ENCODE measurements around the gene RAB20. TPM values are rescaled to one million over a fixed set of nuclear protein-coding genes. Genes with fewer than 3 reads are reported as not detected.
A peak's percentile ranks its signal among the peaks of the same experiment; 100 is the strongest.

The RAB20 gene
- total RNA-seq, 1 experiment from 2014 or later = 16.6 TPM

GRCh38 chr13:110492679-110493593 lies 68.6 kb downstream of the RAB20 start:
- DNase-seq (ENCODE audit: low read depth) = no peak

GRCh38 chr13:110491869-110492678 lies 69.4 kb downstream of the RAB20 start:
- no peak for DNase-seq (ENCODE audit: low read depth)

GRCh38 chr13:110490009-110490770 lies 71.3 kb downstream of the RAB20 start:
- DNase-seq (ENCODE audit: low read depth) = no peak

- peak; percentile 11 for DNase-seq (ENCODE audit: low read depth)
Observed at GRCh38 chr13:110486880-110487279, 74.6 kb downstream of the RAB20 start.

DNA sequence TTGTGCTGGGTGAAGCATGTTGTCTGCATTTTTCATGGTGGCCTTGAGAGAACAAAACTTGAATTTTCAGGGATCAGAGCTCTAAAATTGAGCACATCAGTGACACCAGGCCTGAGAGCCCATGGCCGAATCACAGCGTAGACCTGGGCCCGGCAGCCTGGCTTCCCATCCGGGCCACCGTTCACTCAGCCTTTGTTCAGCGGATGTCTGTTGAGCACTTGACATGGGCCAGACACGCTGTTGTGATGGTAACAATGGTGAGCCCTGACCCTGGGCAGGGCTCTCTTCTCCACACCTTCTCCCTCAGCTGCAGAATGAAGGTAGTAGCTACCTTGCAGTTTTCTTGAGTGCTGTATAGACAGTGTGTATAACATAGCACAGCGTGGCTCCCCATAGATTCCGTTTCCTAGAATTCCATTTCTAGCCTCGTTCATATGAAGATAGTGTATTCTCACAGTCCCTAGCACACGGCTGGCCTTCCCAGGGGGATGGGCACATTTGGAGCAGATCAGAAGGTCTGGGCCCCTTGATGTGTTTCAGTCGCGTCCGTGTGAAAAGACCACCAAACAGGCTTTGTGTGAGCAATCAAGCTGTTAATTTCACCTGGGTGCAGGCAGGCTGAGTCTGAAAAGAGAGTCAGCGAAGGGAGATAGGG lies 75.3 kb downstream of the RAB20 start:
- no peak for DNase-seq (ENCODE audit: low read depth)

DNA sequence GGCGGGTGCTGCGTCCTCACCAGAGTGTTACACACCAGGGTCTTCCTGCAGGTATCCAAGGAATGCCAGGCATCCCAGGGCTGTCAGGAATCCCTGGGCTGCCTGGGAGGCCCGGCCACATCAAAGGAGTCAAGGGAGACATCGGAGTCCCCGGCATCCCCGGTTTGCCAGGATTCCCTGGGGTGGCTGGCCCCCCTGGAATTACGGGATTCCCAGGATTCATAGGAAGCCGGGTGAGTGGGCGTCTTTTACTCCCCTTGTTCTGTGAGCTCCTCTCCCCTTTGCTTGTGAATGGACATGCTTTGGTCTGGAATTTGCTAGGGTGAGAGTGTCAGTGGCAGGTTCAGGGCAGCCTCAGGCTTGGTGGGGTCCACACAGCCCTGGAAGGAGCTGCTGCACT lies 75.9 kb downstream of the RAB20 start:
- DNase-seq (ENCODE audit: low read depth) = peak; percentile 6

GRCh38 chr13:110484290-110485048 lies 77.1 kb downstream of the RAB20 start:
- no peak for DNase-seq (ENCODE audit: low read depth)

DNA sequence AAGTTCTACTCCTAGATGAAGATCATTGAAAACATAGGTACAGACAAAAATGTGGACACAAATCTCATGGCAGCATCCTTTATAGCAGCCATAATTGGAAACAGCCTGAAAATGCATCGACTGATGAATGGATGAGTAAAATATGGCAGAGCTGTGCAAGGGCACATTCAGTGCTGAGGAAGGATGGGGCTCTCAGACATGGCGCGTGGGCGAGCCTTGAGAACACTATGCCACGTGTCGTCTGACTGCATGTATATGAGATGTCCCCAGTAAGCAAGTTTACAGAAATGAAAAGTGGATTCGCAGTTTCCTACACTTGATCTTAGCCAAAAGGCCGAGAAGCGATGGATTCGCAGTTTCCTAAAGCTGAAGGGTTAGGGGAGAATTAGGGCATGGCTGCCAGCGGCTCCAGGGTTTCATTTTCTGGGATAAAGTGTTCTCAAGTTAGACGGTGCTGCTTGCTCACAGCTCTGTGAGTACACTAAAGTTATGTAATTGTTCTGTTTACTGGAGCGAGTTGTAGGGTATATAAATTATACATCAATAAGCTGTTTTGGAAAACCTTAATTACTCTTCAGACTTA lies 78.0 kb downstream of the RAB20 start:
- no peak for DNase-seq (ENCODE audit: low read depth)

GRCh38 chr13:110480161-110480560 lies 81.4 kb downstream of the RAB20 start:
- no peak for DNase-seq (ENCODE audit: low read depth)

DNA sequence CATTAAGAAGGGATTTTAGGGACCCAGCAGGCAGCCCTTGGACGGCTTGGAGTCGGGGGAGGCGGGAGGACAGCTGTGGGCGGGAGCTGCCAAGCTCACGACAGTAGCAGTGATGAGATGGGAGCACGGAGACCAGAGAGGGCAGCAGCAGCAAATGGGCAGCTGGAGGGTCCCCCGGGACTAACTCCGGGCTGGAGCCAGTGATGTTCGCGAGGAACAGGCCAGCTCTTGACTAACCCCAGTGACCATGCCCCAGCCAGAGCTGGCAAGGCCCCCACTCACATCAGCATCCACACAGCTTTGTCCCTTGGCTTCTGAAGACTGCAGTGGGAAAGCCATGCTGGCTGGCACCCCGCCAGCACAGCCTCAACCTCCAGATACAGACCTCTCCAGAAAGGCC lies 81.9 kb downstream of the RAB20 start:
- no peak for DNase-seq (ENCODE audit: low read depth)

DNA sequence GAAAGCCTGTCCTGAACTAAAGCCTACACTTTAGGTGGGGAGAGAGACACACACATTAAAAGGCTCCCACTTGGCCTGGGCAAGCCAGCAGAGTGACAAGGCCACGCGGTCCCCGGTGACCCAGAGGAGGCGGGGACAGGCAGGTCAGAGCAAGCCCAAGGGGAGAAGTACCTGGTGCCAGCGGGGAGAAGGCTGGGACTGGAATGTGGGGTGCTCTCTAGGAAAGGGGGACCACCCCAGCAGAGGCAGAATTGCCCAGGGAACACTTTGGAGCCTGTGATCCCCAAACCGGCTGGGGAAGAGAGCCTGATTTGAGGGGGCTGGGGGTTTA lies 82.3 kb downstream of the RAB20 start:
- DNase-seq (ENCODE audit: low read depth) = no peak

- no peak for DNase-seq (ENCODE audit: low read depth)
Observed at GRCh38 chr13:110478405-110479214, 82.9 kb downstream of the RAB20 start.

DNA sequence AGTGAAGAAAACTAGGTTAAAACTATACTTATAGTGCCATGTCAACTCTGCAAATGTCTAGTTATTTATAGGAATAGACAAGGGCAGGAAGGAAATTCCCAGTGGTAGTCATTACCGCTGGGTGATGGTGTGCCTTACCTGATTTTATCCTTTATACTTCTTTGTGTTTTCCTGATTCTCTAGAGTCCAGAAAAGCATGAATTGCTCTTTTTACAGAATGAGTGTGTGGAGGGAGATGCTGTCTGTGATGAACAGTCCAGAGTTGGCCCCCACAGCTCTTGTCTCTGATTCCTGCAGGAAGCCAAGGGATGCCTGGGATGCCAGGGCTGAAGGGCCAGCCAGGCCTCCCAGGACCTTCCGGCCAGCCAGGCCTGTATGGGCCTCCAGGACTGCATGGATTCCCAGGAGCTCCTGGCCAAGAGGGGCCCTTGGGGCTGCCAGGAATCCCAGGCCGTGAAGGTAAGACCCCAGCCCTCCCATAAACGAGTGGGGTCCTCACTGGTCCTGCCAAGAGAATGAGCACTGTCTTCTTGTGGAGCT lies 83.7 kb downstream of the RAB20 start:
- DNase-seq (ENCODE audit: low read depth) = no peak

GRCh38 chr13:110476220-110476617 lies 85.3 kb downstream of the RAB20 start:
- no peak for DNase-seq (ENCODE audit: low read depth)

GRCh38 chr13:110475550-110476219 lies 85.8 kb downstream of the RAB20 start:
- DNase-seq (ENCODE audit: low read depth) = no peak

DNA sequence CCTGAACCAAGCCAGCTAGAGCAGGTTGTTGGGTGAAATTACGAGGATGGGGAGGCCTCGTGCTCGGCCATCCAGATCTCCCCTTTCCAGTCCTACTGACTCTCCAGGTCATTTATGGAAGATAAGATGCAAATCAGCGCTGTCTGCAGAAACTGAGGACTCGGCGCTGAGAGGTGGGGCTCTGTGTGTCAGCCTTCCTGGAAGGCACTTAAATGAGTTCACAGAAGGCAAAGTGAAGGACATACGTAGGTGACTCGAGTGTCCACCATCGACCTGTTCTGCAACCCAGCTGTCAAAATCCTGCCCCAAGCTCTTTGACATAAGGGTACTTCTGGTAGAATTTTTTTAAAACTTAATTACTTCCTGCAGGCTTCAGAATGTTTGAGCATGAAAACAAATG lies 86.4 kb downstream of the RAB20 start:
- DNase-seq (ENCODE audit: low read depth) = no peak

DNA sequence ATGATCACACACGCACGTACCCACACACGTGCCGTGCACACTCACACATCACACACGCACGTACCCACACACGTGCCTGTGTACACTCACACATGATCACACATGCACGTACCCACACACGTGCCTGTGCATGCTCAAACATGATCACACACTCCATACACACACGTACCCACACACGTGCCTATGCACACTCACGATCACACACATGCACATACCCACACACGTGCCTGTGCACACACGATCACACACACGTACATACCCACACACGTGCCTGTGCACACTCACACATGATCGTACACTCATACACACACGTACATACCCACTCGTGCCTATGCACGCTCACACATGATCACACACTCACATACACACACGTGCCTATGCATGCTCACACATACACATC lies 86.8 kb downstream of the RAB20 start:
- no peak for DNase-seq (ENCODE audit: low read depth)

Measured in RPMI7951 (cell line).